Choroid plexus epithelial cell (primary cell): ENCODE data around the gene JPH4.
A peak's percentile ranks its signal among the peaks of the same experiment; 100 is the strongest.

Source experiments
- DNase-seq: peaks from one replicate; pipeline ENCODE4 v3.0.0-alpha.2; 2010; ENCODE audit warnings: low read depth
- H3K4me3 ChIP-seq: 2 replicates; pipeline ENCODE4 v1.5.1; 2011; ENCODE audit warnings: low read depth, mild to moderate bottlenecking, control low read depth, low read length, moderate library complexity
- TF ChIP-seq, protein P1 (sequence below): conservative IDR thresholded peaks from 2 replicates; pipeline ENCODE4 v1.5.1; 2011; ENCODE audit warnings: low read depth, mild to moderate bottlenecking, control low read depth, inconsistent platforms, low read length, moderate library complexity

Gene JPH4

GRCh38 chr14:23533652-23534435 lies 44.7 kb downstream of the JPH4 start:
- H3K4me3 ChIP-seq: no peak overlapping the region
- TF ChIP-seq, protein P1, sequence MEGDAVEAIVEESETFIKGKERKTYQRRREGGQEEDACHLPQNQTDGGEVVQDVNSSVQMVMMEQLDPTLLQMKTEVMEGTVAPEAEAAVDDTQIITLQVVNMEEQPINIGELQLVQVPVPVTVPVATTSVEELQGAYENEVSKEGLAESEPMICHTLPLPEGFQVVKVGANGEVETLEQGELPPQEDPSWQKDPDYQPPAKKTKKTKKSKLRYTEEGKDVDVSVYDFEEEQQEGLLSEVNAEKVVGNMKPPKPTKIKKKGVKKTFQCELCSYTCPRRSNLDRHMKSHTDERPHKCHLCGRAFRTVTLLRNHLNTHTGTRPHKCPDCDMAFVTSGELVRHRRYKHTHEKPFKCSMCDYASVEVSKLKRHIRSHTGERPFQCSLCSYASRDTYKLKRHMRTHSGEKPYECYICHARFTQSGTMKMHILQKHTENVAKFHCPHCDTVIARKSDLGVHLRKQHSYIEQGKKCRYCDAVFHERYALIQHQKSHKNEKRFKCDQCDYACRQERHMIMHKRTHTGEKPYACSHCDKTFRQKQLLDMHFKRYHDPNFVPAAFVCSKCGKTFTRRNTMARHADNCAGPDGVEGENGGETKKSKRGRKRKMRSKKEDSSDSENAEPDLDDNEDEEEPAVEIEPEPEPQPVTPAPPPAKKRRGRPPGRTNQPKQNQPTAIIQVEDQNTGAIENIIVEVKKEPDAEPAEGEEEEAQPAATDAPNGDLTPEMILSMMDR: no peak
- no peak for DNase-seq

GRCh38 chr14:23532658-23533057 lies 45.9 kb downstream of the JPH4 start:
- no peak overlapping the region for H3K4me3 ChIP-seq
- no peak for DNase-seq
- TF ChIP-seq, protein P1: no peak

GRCh38 chr14:23531391-23531790 lies 47.2 kb downstream of the JPH4 start:
- H3K4me3 ChIP-seq: no peak overlapping the region
- TF ChIP-seq, protein P1: no peak
- DNase-seq: no peak

- TF ChIP-seq, protein P1: no peak
- DNase-seq: no peak
- no peak overlapping the region for H3K4me3 ChIP-seq
Measured at GRCh38 chr14:23530375-23531055, 48.1 kb downstream of the JPH4 start.

GRCh38 chr14:23529016-23529415 lies 49.6 kb downstream of the JPH4 start:
- no peak for DNase-seq
- TF ChIP-seq, protein P1: no peak

DNA sequence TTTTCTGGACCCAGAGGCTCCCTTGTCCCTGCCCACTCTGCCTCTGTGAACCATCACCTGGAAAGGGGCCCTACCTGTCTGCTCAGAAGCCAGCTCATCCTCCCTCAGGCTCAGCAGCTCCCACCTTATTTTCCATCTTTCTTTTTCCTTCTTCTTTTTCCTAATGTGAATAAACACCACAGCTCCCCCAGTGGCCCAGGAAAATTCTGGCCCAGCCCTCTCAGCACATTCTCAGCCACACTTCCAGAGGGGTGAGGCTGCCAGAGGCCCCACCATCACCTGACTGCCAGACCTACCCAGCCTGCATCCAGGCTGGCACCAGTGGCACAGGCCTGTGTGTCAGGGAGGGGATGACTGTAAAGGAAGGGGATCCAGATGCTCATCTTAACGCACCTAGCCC lies 50.0 kb downstream of the JPH4 start:
- DNase-seq: peak; percentile 7
- H3K4me3 ChIP-seq: no peak overlapping the region
- TF ChIP-seq, protein P1: peak; percentile 52

More at GRCh38 chr14:23529016-23529415, 49.6 kb downstream of the JPH4 start:
- no peak overlapping the region for H3K4me3 ChIP-seq
